NT2/D1 (cell line): ENCODE measurements around the gene MYCBPAP.

Source experiments
- DNase-seq: peaks from one replicate; pipeline ENCODE4 v3.0.0-alpha.2; 2011; ENCODE audit warnings: low read depth, low spot score
- H3K27me3 ChIP-seq: 2 replicates; pipeline ENCODE4 v1.6.0; 2011; ENCODE audit warnings: mild to moderate bottlenecking; ENCODE audit not compliant: insufficient read length, insufficient read depth
- H3K36me3 ChIP-seq: 2 replicates; pipeline ENCODE4 v1.6.1; 2011; ENCODE audit warnings: mild to moderate bottlenecking, low read length, mixed read lengths; ENCODE audit not compliant: insufficient read depth, insufficient read length
- H3K4me1 ChIP-seq: 2 replicates; pipeline ENCODE4 v1.5.1; 2011; ENCODE audit not compliant: insufficient read depth, insufficient read length
- H3K4me3 ChIP-seq: 2 replicates; pipeline ENCODE4 v1.5.1; 2011; ENCODE audit warnings: low read depth; ENCODE audit not compliant: insufficient read length
- H3K9ac ChIP-seq: 2 replicates; pipeline ENCODE4 v1.6.0; 2011; ENCODE audit warnings: low read depth; ENCODE audit not compliant: insufficient read length
- H3K9me3 ChIP-seq: 2 replicates; pipeline ENCODE4 v1.5.1; 2011; ENCODE audit warnings: mild to moderate bottlenecking, low read length; ENCODE audit not compliant: insufficient read depth
- SUZ12 ChIP-seq: IDR thresholded peaks from 2 replicates; pipeline ENCODE4 v1.6.1; 2011; ENCODE audit not compliant: insufficient read length, insufficient read depth; ENCODE audit errors: extremely low read depth
- YY1 ChIP-seq: IDR thresholded peaks from 2 replicates; pipeline ENCODE4 v1.6.1; 2011; ENCODE audit not compliant: insufficient read length, insufficient read depth
- ZNF274 ChIP-seq: IDR thresholded peaks from 2 replicates; pipeline ENCODE4 v1.6.1; 2011; ENCODE audit warnings: mild to moderate bottlenecking, low read depth, low read length

Gene MYCBPAP

GRCh38 chr17:50533720-50534148 lies 25.5 kb downstream of the MYCBPAP start:
- no peak overlapping the region for H3K4me3 ChIP-seq
- TF ChIP-seq ZNF274 (no peak), SUZ12 (no peak), YY1 (no peak)
- H3K9me3 ChIP-seq = no peaks in the 10 kb centered on the region
- H3K27me3 ChIP-seq = peaks cover 41% of the 10 kb centered on the region
- peak overlapping the region; percentile 54 for H3K9ac ChIP-seq
- DNase-seq = no peak
- no peaks in the 10 kb centered on the region for H3K36me3 ChIP-seq
- peaks cover 33% of the 10 kb centered on the region for H3K4me1 ChIP-seq

- no peak for DNase-seq
- Histone ChIP-seq H3K27me3 (peaks cover 41% of the 10 kb centered on the region), H3K4me3 (no peak overlapping the region), H3K9ac (no peak overlapping the region), H3K9me3 (no peaks in the 10 kb centered on the region), H3K4me1 (peaks cover 35% of the 10 kb centered on the region), H3K36me3 (no peaks in the 10 kb centered on the region)
- no peak for TF ChIP-seq SUZ12
Observed at GRCh38 chr17:50534222-50534978, 26.2 kb downstream of the MYCBPAP start.

DNA sequence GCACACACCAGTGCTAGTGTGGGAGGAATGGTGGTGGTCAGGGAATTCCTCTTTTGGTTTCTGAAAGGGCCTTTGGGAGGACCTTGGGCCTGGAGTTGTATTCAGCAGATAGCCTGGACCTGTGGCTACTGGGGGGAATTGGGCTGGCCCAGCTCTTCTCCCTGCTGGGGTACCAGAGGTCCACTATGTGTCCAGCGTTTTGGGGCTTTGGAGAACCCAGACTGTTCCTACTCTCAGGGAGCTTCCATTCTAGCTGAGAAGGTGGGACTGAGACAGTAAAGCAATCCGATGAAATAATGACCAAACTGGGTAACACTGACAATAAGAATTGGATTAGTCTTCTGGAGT lies 26.7 kb downstream of the MYCBPAP start:
- DNase-seq = no peak
- Histone ChIP-seq H3K36me3 (no peaks in the 10 kb centered on the region), H3K9ac (no peak overlapping the region), H3K9me3 (no peaks in the 10 kb centered on the region), H3K4me3 (no peak overlapping the region), H3K4me1 (peaks cover 38% of the 10 kb centered on the region), H3K27me3 (peaks cover 41% of the 10 kb centered on the region)
- no peak for TF ChIP-seq YY1
- no peak for TF ChIP-seq ZNF274
- no peak for TF ChIP-seq SUZ12

- H3K9ac ChIP-seq = no peak overlapping the region
- H3K27me3 ChIP-seq = peaks cover 41% of the 10 kb centered on the region
- DNase-seq = no peak
- H3K4me1 ChIP-seq = peaks cover 38% of the 10 kb centered on the region
- H3K4me3 ChIP-seq = no peak overlapping the region
- TF ChIP-seq SUZ12 (no peak), YY1 (no peak), ZNF274 (no peak)
- H3K36me3 ChIP-seq = no peaks in the 10 kb centered on the region
- no peaks in the 10 kb centered on the region for H3K9me3 ChIP-seq
Observed at GRCh38 chr17:50535407-50535806, 27.2 kb downstream of the MYCBPAP start.

- Histone ChIP-seq H3K4me1 (peaks cover 43% of the 10 kb centered on the region), H3K36me3 (no peaks in the 10 kb centered on the region), H3K27me3 (peaks cover 44% of the 10 kb centered on the region), H3K9ac (no peak overlapping the region), H3K4me3 (no peak overlapping the region), H3K9me3 (no peaks in the 10 kb centered on the region)
- no peak for DNase-seq
- no peak for TF ChIP-seq SUZ12
- TF ChIP-seq ZNF274 = no peak
- no peak for TF ChIP-seq YY1
Observed at GRCh38 chr17:50536683-50537646, 28.7 kb downstream of the MYCBPAP start.

GRCh38 chr17:50537721-50538548 lies 29.7 kb downstream of the MYCBPAP start:
- TF ChIP-seq YY1 (no peak), SUZ12 (no peak), ZNF274 (no peak)
- Histone ChIP-seq H3K4me1 (peaks cover 43% of the 10 kb centered on the region), H3K4me3 (no peak overlapping the region), H3K27me3 (peaks cover 39% of the 10 kb centered on the region), H3K9me3 (no peaks in the 10 kb centered on the region), H3K9ac (peak overlapping the region; percentile 53), H3K36me3 (no peaks in the 10 kb centered on the region)
- no peak for DNase-seq
